GM23248 (cell line): Measurements from ENCODE around the gene FBN3. TPM values are rescaled to one million over a fixed set of nuclear protein-coding genes. Genes with fewer than 3 reads are reported as not detected.

ENCODE experiments used
- DNase-seq: peaks from one replicate; pipeline ENCODE4 v3.0.0-alpha.2; 2015
- H2AFZ ChIP-seq: fragments of 200-600 bp; sonication (generic); 2 replicates; pipeline ENCODE4 v1.6.1; 2016; ENCODE audit warnings: antibody characterized with exemption
- H3F3A ChIP-seq: fragments of 200-600 bp; sonication (generic); 2 replicates; pipeline ENCODE4 v1.6.1; 2016; ENCODE audit warnings: mild to moderate bottlenecking, antibody characterized with exemption, mixed run types; ENCODE audit not compliant: insufficient read depth
- H3K27ac ChIP-seq: fragments of 200-600 bp; sonication (generic); 2 replicates; pipeline ENCODE4 v1.5.1; 2016; ENCODE audit warnings: mild to moderate bottlenecking
- H3K27me3 ChIP-seq: fragments of 200-600 bp; sonication (generic); replicated peaks from 2 replicates; pipeline ENCODE4 v1.6.1; 2016; ENCODE audit warnings: mild to moderate bottlenecking; ENCODE audit not compliant: insufficient read depth
- H3K36me3 ChIP-seq: fragments of 200-600 bp; sonication (generic); 2 replicates; pipeline ENCODE4 v1.6.1; 2016; ENCODE audit warnings: low read depth, mild to moderate bottlenecking
- H3K4me1 ChIP-seq: fragments of 200-600 bp; sonication (generic); 2 replicates; pipeline ENCODE4 v1.6.1; 2016; ENCODE audit warnings: mild to moderate bottlenecking; ENCODE audit not compliant: insufficient read depth
- H3K4me2 ChIP-seq: fragments of 200-600 bp; sonication (generic); one replicate; pipeline ENCODE4 v1.6.1; 2016; ENCODE audit warnings: mild to moderate bottlenecking; ENCODE audit not compliant: unreplicated experiment
- H3K4me3 ChIP-seq: fragments of 200-600 bp; sonication (generic); 2 replicates; pipeline ENCODE4 v1.5.1; 2016; ENCODE audit warnings: mild to moderate bottlenecking
- H3K79me2 ChIP-seq: fragments of 200-600 bp; sonication (generic); 2 replicates; pipeline ENCODE4 v1.6.1; 2016; ENCODE audit warnings: mild to moderate bottlenecking; ENCODE audit not compliant: insufficient read depth
- H3K9ac ChIP-seq: fragments of 200-600 bp; sonication (generic); 2 replicates; pipeline ENCODE4 v1.6.1; 2016; ENCODE audit warnings: mild to moderate bottlenecking
- H3K9me2 ChIP-seq: fragments of 200-600 bp; sonication (generic); 2 replicates; pipeline ENCODE4 v1.6.1; 2016; ENCODE audit warnings: mixed run types, mild to moderate bottlenecking, moderate library complexity; ENCODE audit not compliant: insufficient read depth
- H3K9me3 ChIP-seq: fragments of 200-600 bp; sonication (generic); one replicate; pipeline ENCODE4 v1.6.1; 2017; ENCODE audit warnings: low read depth
- H4K20me1 ChIP-seq: fragments of 200-600 bp; sonication (generic); 2 replicates; pipeline ENCODE4 v1.6.0; 2016; ENCODE audit not compliant: insufficient read depth
- EZH2 ChIP-seq: fragments of 200-600 bp; sonication (generic); IDR thresholded peaks from 2 replicates; pipeline ENCODE4 v1.6.1; 2018; ENCODE audit warnings: antibody characterized with exemption, mild to moderate bottlenecking; ENCODE audit not compliant: insufficient read depth, poor library complexity, severe bottlenecking
- EZH2phosphoT487 ChIP-seq: fragments of 200-600 bp; sonication (generic); IDR thresholded peaks from 2 replicates; pipeline ENCODE4 v1.6.1; 2018; ENCODE audit warnings: antibody characterized with exemption, moderate library complexity, mild to moderate bottlenecking, low read depth; ENCODE audit not compliant: insufficient read depth
- WGBS, 2 experiments: methylation state at CpG; one replicate each; pipeline ENCODE4 v1.1.6; 2015 to 2017; ENCODE audit warnings: low lambda C conversion rate in 2 of 2, low coverage in 1 of 2; ENCODE audit errors: missing lambda C conversion rate in 2 of 2; 5-methylcytosine and 5-hydroxymethylcytosine counted together
- in situ Hi-C: fragments of 300-500 bp; cut with MboI; formaldehyde crosslinking; loops from 2 replicates; pipeline ENCODE4 v1.15.0; 2020
- polyA plus RNA-seq: library from polyadenylated mRNA; unstranded; fragments of >200 nt; fragmentation: Nextera tagmentation; extraction: Ambion mirVana; gene quantifications from 2 replicates; pipeline ENCODE4 v1.2.1, GENCODE V29; 2016
- total RNA-seq: library from RNA; depleted of rRNA; stranded (reverse); fragments of >200 nt; shearing (Covaris generic); gene quantifications from 2 replicates; pipeline ENCODE4 v1.2.3, GENCODE V29; 2014

Gene FBN3
- total and polyA plus RNA-seq, 2 experiments from 2014 or later, result not detected

DNA sequence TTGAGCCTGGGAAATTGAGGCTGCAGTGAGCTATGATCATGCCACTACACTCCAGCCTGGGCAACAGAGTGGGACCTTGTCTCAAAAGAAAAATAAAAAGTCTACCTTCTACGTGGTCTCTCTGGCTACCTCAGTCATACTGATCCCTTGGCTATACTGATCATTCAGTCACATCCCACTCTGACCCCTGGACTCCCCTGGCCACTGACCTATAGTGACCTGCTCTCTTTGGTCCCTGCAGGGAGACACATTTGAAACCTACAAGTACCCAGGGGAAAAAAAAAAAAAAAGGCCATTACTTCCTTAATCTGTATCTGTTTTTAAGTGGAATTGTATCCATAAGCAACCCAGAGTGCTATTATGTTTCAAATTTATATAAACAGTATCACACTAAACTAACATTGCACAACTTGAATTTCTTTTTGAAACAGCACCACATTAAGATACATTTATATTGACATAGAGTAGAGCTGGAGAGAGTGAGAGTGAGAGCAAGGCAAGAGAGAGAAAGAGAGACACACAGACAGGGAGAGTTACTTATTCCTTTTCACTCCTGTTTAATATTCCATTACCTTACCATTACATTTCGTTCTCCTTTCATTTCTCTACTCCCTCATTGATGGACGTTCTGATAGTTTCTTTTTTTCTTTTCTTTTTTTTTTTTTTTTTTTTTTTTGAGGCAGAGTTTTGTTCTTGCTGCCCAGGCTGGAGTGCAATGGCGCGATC is 36.1 kb upstream of the FBN3 start:
- Histone ChIP-seq H3K36me3 (no peaks in the 10 kb centered on the region), H3F3A (no peaks in the 10 kb centered on the region), H3K27me3 (peaks cover 4% of the 10 kb centered on the region; the same call in 1 of the 2 replicates), H3K4me1 (no peaks in the 10 kb centered on the region), H3K9me3 (no peaks in the 10 kb centered on the region), H3K9me2 (no peaks in the 10 kb centered on the region), H4K20me1 (no peaks in the 10 kb centered on the region), H2AFZ (no peak overlapping the region), H3K4me2 (no peak overlapping the region), H3K27ac (no peak overlapping the region), H3K79me2 (no peaks in the 10 kb centered on the region), H3K4me3 (no peak overlapping the region), H3K9ac (no peak overlapping the region)
- 48 to 60% methylated on average over 5 of the region's 5 CpGs for WGBS, 2 experiments
- in situ Hi-C loops, result no loop called here
- DNase-seq, result no peak
- TF ChIP-seq EZH2phosphoT487 (no peak), EZH2 (no peak)

DNA sequence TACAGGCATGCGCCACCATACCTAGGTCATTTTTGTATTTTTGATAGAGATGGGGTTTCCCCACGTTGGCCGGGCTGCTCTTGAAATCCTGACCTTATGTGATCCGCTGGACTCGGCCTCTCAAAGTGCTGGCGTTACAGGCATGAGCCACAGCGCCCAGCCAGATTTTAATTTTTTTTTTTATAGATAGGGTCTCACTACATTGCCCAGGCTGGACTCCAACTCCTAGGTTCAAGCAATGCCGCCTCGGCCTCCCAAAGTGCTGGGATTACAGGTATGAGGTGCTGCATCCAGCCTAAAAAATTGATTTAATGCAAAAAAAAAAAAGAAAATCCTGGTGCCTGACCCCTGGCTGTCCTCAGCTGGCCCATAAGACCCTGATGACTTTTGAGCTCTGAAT is 34.9 kb upstream of the FBN3 start:
- Histone ChIP-seq H4K20me1 (no peaks in the 10 kb centered on the region), H3K27me3 (peaks cover 4% of the 10 kb centered on the region; the same call in 1 of the 2 replicates), H2AFZ (no peak overlapping the region), H3K9me3 (no peaks in the 10 kb centered on the region), H3K27ac (no peak overlapping the region), H3K4me3 (no peak overlapping the region), H3K79me2 (no peaks in the 10 kb centered on the region), H3F3A (no peaks in the 10 kb centered on the region), H3K9ac (no peak overlapping the region), H3K4me1 (no peaks in the 10 kb centered on the region), H3K4me2 (no peak overlapping the region), H3K36me3 (no peaks in the 10 kb centered on the region), H3K9me2 (no peaks in the 10 kb centered on the region)
- in situ Hi-C loops, result no loop called here
- 73% methylated on average over 9 of the region's 9 CpGs for WGBS, 2 experiments
- TF ChIP-seq EZH2 (no peak), EZH2phosphoT487 (no peak)
- no peak for DNase-seq

DNA sequence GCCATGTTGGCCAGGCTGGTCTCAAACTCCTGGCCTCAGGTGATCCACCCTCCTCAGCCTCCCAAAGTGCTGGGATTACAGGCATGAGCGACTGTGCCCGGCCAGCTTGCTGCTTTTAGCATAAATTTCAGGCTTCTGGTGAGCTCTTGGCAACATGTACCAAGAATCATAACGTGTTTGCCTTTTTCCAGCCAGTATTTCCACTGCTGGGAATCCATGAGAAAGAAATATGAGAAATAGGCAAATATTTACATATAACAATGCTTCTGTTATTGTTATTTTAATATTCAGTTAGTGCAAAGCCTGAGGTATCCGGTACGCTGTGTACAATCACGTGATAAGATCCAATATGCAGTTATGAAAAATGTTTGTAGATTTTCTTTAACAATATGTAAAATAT is 30.6 kb upstream of the FBN3 start:
- H3K27ac ChIP-seq, result no peak overlapping the region

DNA sequence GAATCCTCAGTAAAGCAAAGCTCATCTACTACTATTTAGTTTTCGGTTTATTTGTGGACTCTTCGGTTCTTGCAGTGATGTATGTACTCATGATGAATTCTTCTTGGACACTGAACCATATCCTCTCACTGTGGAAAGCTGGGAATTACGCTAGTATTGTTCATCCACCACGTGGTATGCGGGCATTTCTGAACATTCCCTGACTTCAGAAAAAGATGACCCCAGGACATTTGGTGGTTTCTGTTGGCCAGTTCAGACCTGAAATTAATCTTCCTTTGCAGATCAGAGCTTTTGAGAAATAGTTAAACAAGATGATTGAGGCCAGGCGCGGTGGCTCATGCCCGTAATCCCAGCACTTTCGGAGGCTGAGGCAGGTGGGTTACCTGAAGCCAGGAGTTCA is 25.3 kb upstream of the FBN3 start:
- Histone ChIP-seq H3K4me2 (no peak overlapping the region), H3K27me3 (no peaks in the 10 kb centered on the region; the same call in 1 of the 2 replicates), H3K27ac (no peak overlapping the region), H3F3A (no peaks in the 10 kb centered on the region), H4K20me1 (no peaks in the 10 kb centered on the region), H3K9me3 (no peaks in the 10 kb centered on the region), H2AFZ (no peak overlapping the region), H3K9ac (no peak overlapping the region), H3K4me1 (no peaks in the 10 kb centered on the region), H3K9me2 (no peaks in the 10 kb centered on the region), H3K36me3 (no peaks in the 10 kb centered on the region), H3K79me2 (no peaks in the 10 kb centered on the region), H3K4me3 (no peak overlapping the region)
- DNase-seq, result no peak
- WGBS, 2 experiments, result 76 to 81% methylated on average over 9 of the region's 9 CpGs
- in situ Hi-C loops, result no loop called here
- TF ChIP-seq EZH2phosphoT487 (no peak), EZH2 (no peak)

More for the DNA sequence above, 30.6 kb upstream of the FBN3 start:
- Histone ChIP-seq H4K20me1 (no peaks in the 10 kb centered on the region), H3K36me3 (no peaks in the 10 kb centered on the region), H3K9me3 (no peaks in the 10 kb centered on the region), H3F3A (no peaks in the 10 kb centered on the region), H2AFZ (no peak overlapping the region), H3K79me2 (no peaks in the 10 kb centered on the region), H3K4me2 (no peak overlapping the region), H3K4me1 (no peaks in the 10 kb centered on the region), H3K27me3 (peaks cover 4% of the 10 kb centered on the region; the same call in 1 of the 2 replicates), H3K4me3 (no peak overlapping the region), H3K9me2 (no peaks in the 10 kb centered on the region), H3K9ac (no peak overlapping the region)
- DNase-seq, result no peak
- in situ Hi-C loops, result no loop called here
- WGBS, 2 experiments, result 48 to 51% methylated on average over 6 of the region's 6 CpGs
- TF ChIP-seq EZH2, result no peak
- TF ChIP-seq EZH2phosphoT487, result no peak
